Skeletal muscle tissue (tissue), 4 donors: Measurements from ENCODE around the gene STUM. TPM values are rescaled to one million over a fixed set of nuclear protein-coding genes. Genes with fewer than 3 reads are reported as not detected.
"Not testable (repeated sequence)": the region's sequence is repeated elsewhere in the genome, so short reads cannot be mapped to it uniquely, and the experiment has no call there.

Source experiments
- H3K27ac ChIP-seq: one replicate; pipeline ENCODE4 v1.7.0; 2013; ENCODE audit warnings: mild to moderate bottlenecking, low read depth, low read length, inconsistent platforms
- H3K27me3 ChIP-seq, 3 donors: one replicate each; pipeline ENCODE4 v1.7.0; 2013; ENCODE audit warnings: low read length in 3 of 3; ENCODE audit not compliant: control insufficient read depth in 3 of 3, insufficient read depth in 3 of 3
- H3K36me3 ChIP-seq, 3 donors: one replicate each; pipeline ENCODE4 v1.7.0; 2013; ENCODE audit warnings: low read length in 3 of 3; ENCODE audit not compliant: control insufficient read depth in 3 of 3, insufficient read depth in 3 of 3
- H3K4me1 ChIP-seq, 3 donors: one replicate each; pipeline ENCODE4 v1.7.0; 2013; ENCODE audit warnings: low read length in 3 of 3, mild to moderate bottlenecking in 3 of 3; ENCODE audit not compliant: control insufficient read depth in 3 of 3, insufficient read depth in 3 of 3
- H3K4me3 ChIP-seq, 3 donors: one replicate each; pipeline ENCODE4 v1.7.0; 2013; ENCODE audit warnings: low read length in 3 of 3
- H3K9ac ChIP-seq, 3 donors: one replicate each; pipeline ENCODE4 v1.7.0; 2013; ENCODE audit warnings: low read length in 3 of 3, mild to moderate bottlenecking in 3 of 3, moderate library complexity in 2 of 3, low read depth in 1 of 3
- H3K9me3 ChIP-seq, 3 donors: one replicate each; pipeline ENCODE4 v1.7.0; 2013; ENCODE audit warnings: low read length in 3 of 3; ENCODE audit not compliant: control insufficient read depth in 3 of 3
- total RNA-seq: library from RNA; depleted of rRNA; stranded (reverse); fragments of >200 nt; gene quantifications from one replicate; pipeline ENCODE4 v1.2.3, GENCODE V29; 2014
- donor health status: Osteomylitis.

The STUM gene
- total RNA-seq: 2.6 TPM

- H3K36me3 ChIP-seq: no peaks in the 10 kb centered on the region
- H3K9me3 ChIP-seq: no peaks in the 10 kb centered on the region
- peak within 1 kb of the TSS; percentile 63 to 72 (median 68) for H3K4me3 ChIP-seq
- H3K27ac ChIP-seq: no peak within 1 kb of the TSS
- peaks cover 30 to 43% (median 31%) of the 10 kb centered on the region in 3 donors for H3K4me1 ChIP-seq
- peak within 1 kb of the TSS; percentile 47 to 76 (median 50) for H3K9ac ChIP-seq
- H3K27me3 ChIP-seq: peaks cover 2 to 25% (median 20%) of the 10 kb centered on the region in 3 donors
Observed at GRCh38 chr1:226548256-226549093, at the start of gene STUM. Gene STUM (plus strand): TSS chr1:226548764. CDS start chr1:226548905, 141 bp downstream.

GRCh38 chr1:226499699-226500098 lies 48.9 kb upstream of the STUM start:
- H3K9me3 ChIP-seq, H3K27me3 ChIP-seq, H3K36me3 ChIP-seq, H3K9ac ChIP-seq, H3K4me1 ChIP-seq, H3K27ac ChIP-seq, H3K4me3 ChIP-seq: not testable (repeated sequence)

- Histone ChIP-seq H3K9ac (no peak overlapping the region), H3K36me3 (no peaks in the 10 kb centered on the region), H3K4me1 (no peaks in the 10 kb centered on the region), H3K4me3 (no peak overlapping the region), H3K27me3 (peaks cover 0 to 7% (median 3%) of the 10 kb centered on the region in 3 donors), H3K9me3 (no peaks in the 10 kb centered on the region), H3K27ac (no peak overlapping the region)
Observed at GRCh38 chr1:226506021-226506420, 42.5 kb upstream of the STUM start.

GRCh38 chr1:226506921-226507320 lies 41.6 kb upstream of the STUM start:
- Histone ChIP-seq H3K9ac (no peak overlapping the region), H3K4me3 (no peak overlapping the region), H3K9me3 (no peaks in the 10 kb centered on the region), H3K36me3 (no peaks in the 10 kb centered on the region), H3K27me3 (peaks cover 0 to 7% (median 3%) of the 10 kb centered on the region in 3 donors), H3K4me1 (no peaks in the 10 kb centered on the region), H3K27ac (no peak overlapping the region)

GRCh38 chr1:226510453-226510852 lies 38.1 kb upstream of the STUM start:
- Histone ChIP-seq H3K4me3 (no peak overlapping the region), H3K9me3 (no peaks in the 10 kb centered on the region), H3K27ac (no peak overlapping the region), H3K36me3 (no peaks in the 10 kb centered on the region), H3K9ac (no peak overlapping the region), H3K27me3 (peaks cover 0 to 6% (median 3%) of the 10 kb centered on the region in 3 donors), H3K4me1 (no peaks in the 10 kb centered on the region)

GRCh38 chr1:226511296-226511695 lies 37.3 kb upstream of the STUM start:
- no peaks in the 10 kb centered on the region for H3K9me3 ChIP-seq
- H3K4me3 ChIP-seq: no peak overlapping the region
- H3K27ac ChIP-seq: no peak overlapping the region
- no peaks in the 10 kb centered on the region for H3K4me1 ChIP-seq
- peaks cover 0 to 4% (median 3%) of the 10 kb centered on the region in 3 donors for H3K27me3 ChIP-seq
- H3K36me3 ChIP-seq: no peaks in the 10 kb centered on the region
- H3K9ac ChIP-seq: no peak overlapping the region

GRCh38 chr1:226512076-226512728 lies 36.4 kb upstream of the STUM start:
- no peak overlapping the region for H3K27ac ChIP-seq
- no peaks in the 10 kb centered on the region for H3K4me1 ChIP-seq
- H3K36me3 ChIP-seq: no peaks in the 10 kb centered on the region
- H3K9me3 ChIP-seq: no peaks in the 10 kb centered on the region
- no peaks in the 10 kb centered on the region for H3K27me3 ChIP-seq
- H3K4me3 ChIP-seq: no peak overlapping the region
- H3K9ac ChIP-seq: no peak overlapping the region

- no peaks in the 10 kb centered on the region for H3K36me3 ChIP-seq
- H3K27me3 ChIP-seq: peaks cover 0 to 2% (median 2%) of the 10 kb centered on the region in 3 donors
- H3K9me3 ChIP-seq: no peaks in the 10 kb centered on the region
- peaks cover 12 to 14% (median 12%) of the 10 kb centered on the region in 3 donors for H3K4me1 ChIP-seq
- H3K9ac ChIP-seq: no peak overlapping the region
- no peak overlapping the region for H3K27ac ChIP-seq
- H3K4me3 ChIP-seq: no peak overlapping the region
Observed at GRCh38 chr1:226518375-226518774, 30.2 kb upstream of the STUM start.

- Histone ChIP-seq H3K36me3 (no peaks in the 10 kb centered on the region), H3K27ac (no peak overlapping the region), H3K4me1 (peaks cover 12 to 14% (median 13%) of the 10 kb centered on the region in 3 donors), H3K9ac (no peak overlapping the region), H3K4me3 (no peak overlapping the region), H3K9me3 (no peaks in the 10 kb centered on the region), H3K27me3 (peaks cover 0 to 2% (median 2%) of the 10 kb centered on the region in 3 donors)
Observed at GRCh38 chr1:226519135-226519534, 29.4 kb upstream of the STUM start.
